Stimulated activated CD4-positive, alpha-beta T cell treated with anti-CD3 and anti-CD28 coated beads, Interleukin-12 subunit alpha, Interleukin-12 subunit beta, amount 100 ng/mL, for 4 hours (primary cell): Measurements from ENCODE around the gene TMEM256.

Source experiments
- DNase-seq: peaks from one replicate; pipeline ENCODE4 v3.0.0-alpha.2; 2020

TMEM256 gene

DNA sequence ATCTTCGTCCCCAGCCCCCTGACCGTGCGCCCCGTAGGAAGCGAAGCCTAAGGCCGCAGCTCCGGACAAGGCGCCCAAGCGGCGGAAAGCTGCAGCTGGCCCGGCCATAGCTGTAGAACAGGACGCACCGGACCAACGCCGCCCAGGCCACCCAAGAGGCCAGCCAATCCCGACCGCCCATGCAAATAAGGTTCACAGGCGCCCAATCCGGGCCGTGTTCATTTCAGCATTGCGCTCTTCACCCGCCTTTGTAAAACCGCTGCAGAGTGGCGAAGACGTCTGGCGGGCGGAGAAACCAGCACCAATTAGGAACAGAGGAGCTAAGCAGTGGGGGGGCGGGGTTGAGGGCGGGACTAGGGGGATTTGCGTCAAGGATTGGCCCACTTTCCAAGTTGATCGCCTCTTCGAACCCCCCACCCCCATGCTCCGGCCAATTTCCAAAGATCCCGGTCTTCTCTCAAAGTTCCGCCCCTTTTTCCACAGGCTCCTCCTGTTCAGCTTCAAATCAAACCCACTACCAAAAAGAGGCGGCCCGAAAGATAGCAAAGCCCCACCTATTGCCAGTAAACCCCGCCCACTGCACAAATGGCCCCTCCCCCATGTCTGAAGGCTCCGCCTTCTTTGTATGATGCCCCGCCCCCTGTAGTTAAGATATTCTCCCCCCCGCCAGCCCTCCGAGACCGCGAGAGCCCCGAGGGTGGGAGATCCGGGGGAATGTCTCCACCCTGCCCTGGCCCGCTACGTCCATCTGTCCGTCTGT lies at the start of gene TMEM256:
TMEM256 (minus strand) TSS at position 121 of the 760 bp plus-strand sequence; CDS start at position 108, 13 bp downstream.
- peak; percentile 93 for DNase-seq

DNA sequence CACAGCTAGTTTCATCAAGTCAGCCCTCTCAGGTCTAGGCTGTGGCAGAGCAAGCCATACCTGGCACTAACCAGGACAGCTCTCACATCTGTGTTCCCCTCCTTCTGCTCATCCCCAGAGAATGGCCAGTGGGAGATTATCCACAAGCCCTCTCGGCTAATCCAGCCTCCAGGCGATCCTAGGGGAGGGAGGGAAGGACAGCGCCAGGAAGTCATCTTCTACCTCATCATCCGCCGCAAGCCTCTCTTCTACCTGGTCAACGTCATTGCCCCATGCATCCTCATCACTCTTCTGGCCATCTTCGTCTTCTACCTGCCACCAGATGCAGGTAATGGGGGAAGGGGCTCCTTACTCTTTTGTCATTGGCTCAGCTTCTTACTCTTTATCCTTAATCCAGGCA lies 44.6 kb upstream of the TMEM256 start:
- no peak for DNase-seq

DNA sequence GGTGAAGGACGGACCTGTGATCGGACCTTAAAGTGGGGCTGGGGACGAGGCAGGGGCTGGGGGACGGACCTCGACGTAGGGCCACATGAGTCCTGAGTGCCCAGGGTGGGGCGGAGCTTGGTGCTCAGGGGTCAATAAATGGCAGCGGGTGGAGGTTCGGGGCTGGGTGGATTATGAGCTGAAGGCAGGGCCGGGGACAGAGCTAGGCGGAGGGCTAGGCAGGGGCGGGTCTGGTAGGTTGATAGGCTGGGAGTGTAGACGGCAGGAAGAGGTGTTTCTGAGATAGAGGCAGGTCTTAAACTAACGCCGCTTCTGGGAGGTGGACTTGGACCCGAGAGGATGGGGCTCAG lies 41.7 kb upstream of the TMEM256 start:
- DNase-seq: no peak

DNA sequence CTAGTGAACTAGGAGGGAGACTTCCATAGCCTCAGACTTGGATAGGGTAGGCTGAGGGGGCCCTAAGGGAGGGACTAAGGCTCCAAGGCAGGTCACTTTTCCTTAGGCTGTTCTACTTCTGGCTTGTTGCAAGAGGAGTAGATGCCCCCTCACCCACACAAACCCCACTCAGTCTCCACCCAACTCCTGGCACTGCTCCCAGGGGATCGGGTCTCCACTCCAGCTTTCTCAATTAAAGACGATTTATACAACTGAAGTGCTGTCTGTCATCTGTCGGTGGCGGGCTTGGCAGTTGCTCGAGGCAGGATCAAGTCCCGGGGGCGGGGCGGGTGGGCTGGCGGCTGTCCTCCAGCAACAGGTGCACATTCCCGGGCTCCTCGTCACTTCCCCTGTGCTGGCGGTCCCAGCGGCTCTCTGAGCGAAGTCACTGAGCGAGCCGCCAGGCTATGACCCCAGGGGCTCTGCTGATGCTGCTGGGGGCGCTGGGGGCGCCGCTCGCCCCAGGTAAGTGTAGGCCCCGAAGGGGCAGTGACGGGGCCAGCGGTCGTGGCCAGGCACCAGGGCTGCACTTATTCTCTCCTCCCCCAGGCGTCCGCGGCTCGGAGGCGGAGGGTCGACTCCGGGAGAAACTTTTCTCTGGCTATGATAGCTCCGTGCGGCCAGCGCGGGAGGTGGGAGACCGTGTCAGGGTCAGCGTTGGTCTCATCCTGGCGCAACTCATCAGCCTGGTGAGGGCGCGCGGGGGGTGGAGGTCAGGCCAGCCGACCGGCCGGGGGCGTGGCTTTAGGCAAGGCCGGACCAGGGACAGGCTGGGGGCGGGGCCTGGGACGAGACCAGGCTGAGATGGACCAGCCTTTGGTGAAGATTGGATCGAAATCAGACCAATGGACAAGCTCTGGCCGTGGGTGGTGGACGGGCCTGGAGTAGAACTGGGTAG lies 41.1 kb upstream of the TMEM256 start, which contains the start of gene CHRNB1:
CHRNB1 (plus strand) TSS at position 380 of the 937 bp plus-strand sequence; CDS start at position 447, 67 bp downstream.
- DNase-seq: no peak

DNA sequence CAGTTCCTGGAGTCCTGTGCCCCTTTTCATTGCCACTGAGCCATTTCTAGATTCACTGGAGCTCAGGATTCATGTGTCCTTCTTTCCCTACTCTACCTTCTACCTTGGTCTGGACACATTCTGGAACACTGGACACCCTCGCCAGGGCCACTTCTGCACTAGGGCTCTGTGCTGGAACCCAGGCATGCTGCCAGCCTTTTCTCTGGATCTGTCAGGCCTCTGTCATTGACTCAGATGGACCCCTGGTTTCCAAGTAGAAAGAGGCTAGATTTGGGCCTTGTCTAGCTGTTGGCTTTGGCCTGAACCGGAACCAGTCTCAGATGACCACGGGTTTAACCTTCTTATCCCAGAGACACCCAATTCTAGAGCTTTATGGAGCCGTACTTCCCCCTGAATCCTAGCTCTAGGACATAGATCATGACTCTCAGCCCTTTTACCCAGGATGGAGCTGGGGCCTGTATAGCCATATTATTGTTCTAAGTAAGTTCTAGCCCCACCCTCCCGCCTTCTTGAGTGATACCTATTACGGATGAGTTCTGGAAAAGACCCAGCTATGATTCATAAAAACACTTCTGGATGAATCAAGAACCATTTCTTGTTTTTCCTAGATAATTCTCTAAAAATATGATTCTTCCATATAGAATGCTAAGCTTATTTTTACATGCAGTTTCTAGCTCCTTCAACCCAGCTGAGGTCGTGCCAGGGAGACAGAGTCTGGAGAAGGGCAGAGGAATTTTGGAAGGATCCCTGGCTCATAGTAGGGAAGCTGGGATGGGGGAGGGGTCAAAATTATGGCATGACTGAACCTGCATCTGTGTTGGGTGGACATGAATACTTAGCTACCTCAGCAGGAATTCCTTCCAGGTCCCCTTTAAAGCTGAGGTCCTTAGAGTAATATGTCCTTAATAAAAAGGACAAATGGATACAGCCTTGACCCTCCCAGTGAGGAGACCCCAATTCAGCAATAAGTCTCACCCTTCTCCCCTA lies 39.9 kb upstream of the TMEM256 start:
- no peak for DNase-seq

DNA sequence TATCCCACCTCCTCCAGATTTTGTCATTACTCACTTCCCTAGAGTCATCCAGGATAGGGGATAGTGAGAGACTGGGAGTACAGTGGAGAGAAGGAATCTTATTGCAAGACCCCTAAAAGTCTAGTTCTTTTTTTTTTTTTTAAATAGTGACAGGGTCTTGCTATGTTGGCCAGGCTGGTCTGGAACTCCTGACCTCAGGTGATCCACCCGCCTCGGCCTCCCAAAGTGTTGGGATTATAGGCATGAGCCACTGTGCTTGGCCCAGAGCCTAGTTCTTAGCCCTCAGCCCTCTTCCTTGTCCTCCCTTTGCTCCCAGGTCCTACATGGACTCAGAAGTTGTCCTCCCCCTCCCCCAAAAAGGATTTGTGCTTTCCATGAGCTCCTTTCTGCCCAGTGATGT lies 38.2 kb upstream of the TMEM256 start:
- no peak for DNase-seq

DNA sequence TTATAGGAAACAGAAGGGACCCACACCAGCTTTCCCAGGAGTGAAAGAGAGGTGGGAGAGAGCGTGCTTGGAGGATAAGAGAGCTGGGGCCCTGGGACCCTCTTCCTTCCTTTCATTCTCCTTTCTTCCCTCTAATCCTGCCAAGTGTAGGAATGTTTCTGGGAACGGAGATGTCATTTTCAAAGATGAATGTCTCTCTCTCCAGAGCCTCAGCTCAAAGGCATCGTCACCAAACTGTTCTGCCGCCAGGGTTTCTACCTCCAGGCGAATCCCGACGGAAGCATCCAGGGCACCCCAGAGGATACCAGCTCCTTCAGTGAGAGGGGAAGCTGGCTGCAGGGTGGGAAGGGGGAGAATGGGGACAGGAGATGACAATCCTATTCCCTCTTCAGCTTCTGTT lies 37.4 kb upstream of the TMEM256 start:
- no peak for DNase-seq

DNA sequence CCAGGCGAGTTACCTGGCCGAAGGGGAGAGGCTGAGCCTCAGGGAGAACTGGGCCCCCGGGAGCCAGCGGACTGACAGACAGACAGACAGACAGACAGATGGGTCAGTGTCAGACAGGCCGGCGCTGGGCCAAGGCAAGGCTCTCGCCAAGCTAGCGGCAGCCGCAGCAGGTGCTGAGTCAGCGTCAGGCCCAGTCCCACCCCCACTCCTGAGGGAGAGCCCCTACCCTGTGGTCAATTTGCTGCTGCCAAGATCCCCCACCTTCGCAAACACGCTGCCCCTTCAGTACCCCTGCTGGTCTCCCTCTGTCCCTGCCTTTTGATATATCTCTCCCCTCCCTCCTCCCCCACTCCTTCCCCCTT lies 36.9 kb upstream of the TMEM256 start:
- no peak for DNase-seq

DNA sequence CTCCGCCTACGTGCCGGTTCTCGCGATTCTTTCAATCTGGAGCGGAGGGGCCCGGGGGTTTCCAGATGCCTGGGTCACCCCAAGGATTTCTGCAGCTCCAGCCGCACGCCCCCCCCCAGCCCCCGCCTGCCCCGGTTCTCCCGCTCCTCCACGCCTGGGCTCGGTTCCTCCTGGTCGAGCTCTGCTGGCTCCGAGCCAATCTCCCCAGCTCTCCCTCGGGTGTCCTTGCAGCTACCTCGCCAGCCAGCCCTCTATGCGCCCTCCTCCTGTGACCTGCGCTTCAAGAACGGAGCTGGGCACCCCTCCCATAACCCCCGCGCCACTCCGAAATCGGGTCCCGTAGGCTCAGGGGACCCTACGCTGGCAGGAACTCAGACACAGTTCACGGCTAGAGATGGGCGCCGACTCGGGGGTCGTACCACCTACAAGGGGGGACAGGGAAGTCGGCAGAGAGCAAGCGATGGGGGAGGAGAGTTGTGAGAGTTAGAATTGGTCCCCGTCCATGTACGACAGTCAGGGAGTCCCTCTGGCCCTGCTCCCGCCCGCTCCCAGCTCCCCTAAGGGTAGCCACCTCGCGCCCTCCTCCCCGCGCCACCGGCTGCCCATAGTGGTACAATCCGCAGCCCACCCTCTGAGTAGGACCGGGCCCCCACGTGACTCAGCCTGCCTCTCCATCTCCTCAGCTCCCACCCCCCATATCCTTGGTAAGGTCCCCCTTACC lies 36.4 kb upstream of the TMEM256 start:
- DNase-seq: peak; percentile 24

DNA sequence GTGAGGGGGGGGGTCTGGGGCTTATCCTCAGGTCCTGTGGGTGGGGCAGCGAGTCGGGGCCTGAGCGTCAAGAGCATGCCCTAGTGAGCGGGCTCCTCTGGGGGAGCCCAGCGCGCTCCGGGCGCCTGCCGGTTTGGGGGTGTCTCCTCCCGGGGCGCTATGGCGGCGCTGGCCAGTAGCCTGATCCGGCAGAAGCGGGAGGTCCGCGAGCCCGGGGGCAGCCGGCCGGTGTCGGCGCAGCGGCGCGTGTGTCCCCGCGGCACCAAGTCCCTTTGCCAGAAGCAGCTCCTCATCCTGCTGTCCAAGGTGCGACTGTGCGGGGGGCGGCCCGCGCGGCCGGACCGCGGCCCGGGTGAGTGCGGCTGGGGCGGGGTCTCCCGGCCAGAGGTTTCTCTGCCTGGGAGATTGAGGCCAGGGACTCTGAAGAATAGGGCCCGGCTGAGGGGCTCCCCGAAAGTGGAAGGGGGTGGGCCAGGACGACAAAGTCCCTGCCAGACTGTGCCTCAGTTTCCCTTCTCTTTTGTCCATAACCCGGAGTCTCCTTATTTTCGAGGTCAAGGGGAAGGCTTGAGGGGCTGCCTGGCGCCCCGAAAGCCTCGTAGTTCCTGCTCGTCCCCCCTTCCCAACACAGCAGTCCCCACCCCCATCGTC lies 35.7 kb upstream of the TMEM256 start, which contains the start of gene FGF11:
FGF11 (plus strand) TSS at position 51 of the 651 bp plus-strand sequence; CDS start at position 160, 109 bp downstream.
- DNase-seq: no peak

DNA sequence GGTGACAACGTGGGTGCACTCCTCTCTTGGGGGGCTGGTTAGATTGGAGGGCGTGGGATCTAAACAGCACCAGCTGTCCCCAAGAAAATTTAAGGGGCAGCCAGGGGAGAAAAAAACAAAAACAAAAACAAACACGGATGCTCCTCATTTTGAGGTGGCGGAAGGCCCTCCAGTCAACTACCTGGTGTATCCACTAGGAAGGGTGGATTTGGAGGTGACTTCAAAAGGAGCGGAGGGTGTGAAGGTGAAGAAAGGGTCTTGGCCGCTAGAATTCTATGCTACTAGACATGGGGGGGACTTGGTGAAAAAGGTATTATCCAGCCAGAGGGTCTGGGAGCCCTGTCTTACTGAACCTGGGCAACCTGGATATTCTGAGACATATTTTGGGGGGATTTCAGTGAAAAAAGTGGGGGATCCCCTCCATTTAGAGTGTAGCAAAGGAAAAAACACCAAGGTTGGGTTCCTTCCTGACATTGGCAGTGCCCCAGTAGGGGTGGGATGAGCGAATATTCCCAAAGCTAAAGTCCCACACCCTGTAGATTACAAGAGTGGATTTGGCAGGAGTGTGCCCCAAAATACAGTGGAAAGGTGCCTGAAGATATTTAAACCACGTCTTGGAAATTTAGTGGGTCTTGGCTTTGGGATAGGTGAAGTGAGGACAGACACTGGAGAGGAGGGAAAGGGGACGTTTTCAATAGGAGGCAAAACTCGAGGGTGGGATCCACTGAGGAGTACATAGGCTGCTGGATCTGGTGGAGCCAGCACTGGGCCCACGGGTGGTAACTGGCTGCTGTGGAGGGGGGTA lies 35.0 kb upstream of the TMEM256 start:
- DNase-seq: no peak

DNA sequence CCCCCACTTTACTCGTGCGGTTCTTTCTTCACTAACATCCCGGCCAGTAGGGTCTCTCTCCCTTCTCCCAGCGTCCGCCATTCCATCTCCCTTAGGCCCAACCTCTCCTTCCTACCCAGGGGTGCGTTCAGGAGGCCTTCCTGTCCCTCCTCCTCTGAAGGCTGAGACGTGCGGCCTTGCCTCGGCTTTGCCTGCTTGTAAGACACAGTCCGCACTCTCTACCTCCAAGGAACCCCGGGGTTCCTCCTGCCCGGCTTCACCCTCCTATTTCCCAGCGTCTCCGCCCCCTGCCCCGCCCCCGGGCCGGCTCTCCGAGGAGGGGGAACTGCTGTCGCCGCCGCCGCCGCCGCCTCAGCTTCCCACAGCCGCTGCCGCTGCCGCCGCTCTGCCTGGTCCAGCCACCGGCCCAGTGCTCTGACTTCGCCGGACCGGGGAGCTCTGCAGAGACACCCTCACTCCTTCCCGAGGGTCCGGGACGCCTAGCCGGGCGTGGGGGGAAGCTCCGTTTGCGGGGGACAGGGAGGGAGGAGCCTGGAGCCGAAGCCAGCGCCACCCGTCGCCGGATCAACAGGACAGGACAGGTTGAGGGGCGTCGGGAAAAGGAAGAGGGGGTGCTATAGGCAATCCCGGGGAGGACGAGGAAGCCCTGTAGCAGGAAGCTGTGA lies 34.2 kb upstream of the TMEM256 start:
- DNase-seq: peak; percentile 69

DNA sequence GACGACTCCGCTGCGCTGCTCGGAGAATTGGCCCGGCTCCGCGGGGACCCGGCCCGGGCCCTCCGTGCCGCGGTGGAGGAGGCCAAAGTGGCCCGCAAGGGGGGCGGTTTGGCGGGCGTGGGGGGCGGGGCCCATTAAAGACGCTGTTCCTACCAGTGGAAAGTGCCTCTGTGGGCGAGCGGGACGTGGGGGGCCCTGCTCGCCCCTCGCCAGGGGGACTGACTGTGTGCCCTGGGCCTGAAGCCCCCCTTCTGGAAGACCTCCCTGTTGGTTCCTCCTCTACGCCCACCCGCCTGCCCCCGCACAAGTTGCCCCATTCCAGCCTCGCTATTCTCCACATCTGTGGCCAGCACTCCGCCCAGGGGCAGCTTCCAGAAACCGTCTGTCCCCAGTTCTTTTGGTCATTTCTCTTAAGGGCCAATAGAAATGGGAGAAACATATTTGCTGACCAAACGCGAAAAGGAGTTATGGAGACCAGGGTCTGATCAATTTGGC lies 33.5 kb upstream of the TMEM256 start:
- no peak for DNase-seq

DNA sequence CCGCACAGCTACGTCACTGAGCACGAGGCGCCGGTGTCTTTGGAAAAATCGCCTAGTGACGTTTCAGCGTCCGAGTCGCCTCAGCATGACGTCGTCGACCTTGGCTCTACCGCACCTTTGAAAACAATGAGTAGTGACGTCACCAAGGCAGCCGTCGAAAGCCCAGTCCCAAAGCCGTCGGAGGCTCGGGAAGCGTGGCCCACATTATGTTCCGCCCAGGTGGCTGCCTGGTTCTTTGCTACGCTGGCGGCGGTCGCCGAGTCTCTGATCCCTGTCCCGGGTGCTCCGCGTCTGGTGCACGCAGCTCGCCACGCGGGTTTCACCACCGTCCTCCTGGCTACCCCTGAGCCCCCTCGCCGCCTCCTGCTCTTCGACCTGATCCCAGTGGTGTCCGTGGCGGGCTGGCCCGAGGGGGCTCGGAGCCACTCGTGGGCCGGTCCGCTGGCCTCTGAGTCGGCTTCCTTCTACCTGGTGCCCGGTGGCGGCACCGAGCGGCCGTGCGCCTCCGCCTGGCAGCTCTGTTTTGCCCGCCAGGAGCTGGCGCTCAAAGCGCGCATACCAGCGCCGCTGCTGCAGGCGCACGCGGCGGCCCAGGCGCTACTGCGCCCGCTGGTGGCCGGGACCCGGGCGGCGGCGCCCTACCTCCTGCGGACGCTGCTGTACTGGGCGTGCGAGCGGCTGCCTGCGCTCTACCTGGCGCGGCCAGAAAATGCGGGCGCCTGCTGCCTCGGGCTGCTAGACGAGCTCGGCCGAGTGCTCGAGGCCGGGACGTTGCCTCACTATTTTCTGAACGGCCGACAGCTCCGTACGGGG lies 32.9 kb upstream of the TMEM256 start:
- peak; percentile 78 for DNase-seq

DNA sequence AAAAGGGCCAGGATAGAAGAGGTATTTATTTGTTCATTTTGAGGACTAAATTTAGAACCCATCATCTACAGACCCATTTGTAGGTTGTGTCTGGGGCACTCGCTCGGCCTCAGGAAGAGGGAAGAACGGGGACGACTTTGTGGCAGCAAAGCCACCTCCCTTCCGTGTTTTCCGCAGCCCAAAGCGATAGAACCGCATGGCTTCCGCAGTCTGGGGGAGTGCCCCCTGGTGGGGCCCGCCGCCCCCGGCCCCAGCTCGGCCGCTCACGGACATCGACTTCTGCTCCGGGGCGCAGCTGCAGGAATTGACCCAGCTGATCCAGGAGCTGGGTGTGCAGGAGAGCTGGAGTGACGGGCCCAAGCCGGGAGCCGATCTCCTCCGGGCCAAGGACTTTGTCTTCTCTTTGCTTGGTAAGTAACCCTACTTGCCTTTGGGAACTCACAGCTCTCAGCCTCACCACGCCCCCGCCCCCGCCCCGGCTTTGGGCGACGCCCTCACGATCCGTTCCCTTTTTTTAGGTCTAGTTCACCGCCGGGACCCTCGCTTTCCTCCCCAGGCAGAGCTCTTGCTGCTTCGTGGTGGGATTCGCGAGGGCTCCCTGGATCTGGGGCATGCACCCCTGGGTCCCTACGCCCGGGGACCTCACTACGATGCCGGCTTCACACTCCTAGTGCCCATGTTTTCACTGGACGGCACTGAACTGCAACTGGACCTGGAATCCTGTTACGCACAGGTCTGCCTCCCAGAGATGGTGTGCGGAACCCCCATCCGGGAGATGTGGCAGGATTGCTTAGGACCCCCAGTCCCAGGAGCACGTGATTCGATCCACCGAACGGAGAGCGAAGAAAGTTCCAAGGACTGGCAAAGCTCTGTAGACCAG lies 32.0 kb upstream of the TMEM256 start:
- DNase-seq: peak; percentile 49

DNA sequence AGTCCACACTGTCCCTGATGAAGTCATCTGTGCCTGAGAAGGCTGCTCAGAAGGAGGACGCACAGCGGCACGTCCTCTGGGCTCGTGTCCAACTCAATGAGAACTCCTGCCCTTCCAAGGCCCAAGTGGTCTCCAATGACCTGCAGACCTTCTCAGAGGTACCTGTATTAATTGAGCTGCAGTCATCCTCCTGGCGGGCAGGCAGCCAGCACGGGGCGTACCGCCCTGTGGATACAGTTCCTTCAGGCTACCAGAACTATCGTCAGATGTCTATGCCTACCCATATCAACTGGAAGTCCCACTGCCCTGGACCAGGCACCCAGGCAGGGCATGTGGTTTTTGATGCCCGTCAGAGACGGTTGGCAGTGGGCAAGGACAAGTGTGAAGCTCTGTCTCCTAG lies 28.4 kb upstream of the TMEM256 start:
- no peak for DNase-seq

DNA sequence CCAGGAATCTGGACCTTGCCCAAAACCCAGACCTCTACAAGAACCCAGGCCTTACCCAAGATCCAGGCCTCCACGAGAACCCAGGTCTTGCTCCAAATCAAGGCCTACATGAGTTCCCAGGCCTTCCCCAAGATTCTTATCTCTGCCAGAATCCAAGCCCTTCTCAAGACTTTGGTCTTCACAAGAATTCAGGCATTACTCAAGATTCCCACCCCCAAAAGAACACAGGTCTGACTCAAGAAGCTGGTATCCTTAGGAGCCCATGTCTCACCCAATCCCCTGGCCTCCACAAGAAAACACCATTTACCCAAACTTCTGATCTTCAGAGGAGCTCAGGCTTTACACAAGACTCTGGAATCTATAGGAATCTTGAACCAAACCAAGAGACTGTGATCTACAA lies 27.3 kb upstream of the TMEM256 start:
- no peak for DNase-seq

DNA sequence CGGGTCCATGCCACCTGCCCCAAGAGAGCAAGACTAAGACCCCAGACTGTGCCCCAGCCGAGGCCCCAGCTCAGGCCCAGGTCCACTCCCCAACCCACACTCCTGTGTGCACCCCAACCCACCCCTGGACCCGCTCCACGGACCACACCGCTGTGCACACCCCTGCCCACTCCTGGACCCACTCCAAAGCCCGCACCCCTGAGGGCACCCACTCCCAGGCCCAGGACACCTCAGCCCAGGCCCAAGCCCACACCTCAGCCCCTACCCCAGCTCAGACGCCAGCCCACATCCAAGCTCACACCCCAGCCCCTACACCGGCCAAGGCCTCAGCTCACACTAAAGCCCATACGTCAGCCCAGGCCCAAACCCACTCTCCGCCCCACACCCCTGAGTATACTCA lies 25.8 kb upstream of the TMEM256 start:
- no peak for DNase-seq
